MM.1S (cell line): Measurements from ENCODE around the gene KIAA0825.

ENCODE experiments used
- CTCF ChIP-seq: fragments of 300-600 bp; sonication (generic); IDR thresholded peaks from 2 replicates; pipeline ENCODE4 v1.5.1; 2016; ENCODE audit warnings: antibody characterized with exemption, low read length, mixed read lengths
- EZH2 ChIP-seq: fragments of 300-600 bp; sonication (generic); optimal IDR thresholded peaks from 2 replicates; pipeline ENCODE3; 2017; ENCODE audit warnings: low read depth, mild to moderate bottlenecking, antibody characterized with exemption, low read length, mixed read lengths

DNA sequence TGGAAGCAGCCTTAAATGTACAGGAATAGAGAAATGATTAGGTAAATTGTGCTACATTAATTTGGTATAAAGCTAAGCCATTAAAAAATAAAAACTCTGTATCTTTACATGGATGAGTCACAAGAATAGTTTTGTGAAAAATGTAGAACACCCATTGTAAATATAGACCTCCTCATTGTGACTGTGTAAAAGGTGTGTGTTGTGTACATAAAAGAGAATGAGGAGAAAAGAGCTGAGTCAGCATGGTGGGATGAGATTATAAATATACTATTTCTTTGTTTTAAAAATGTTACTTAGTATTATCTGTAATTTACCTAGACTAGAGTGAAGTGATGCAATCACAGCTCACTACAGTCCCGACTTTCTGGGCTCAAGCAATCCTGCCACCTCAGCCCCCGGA is 250.5 kb downstream of the KIAA0825 start:
- TF ChIP-seq CTCF (no peak), EZH2 (no peak)
